H1 (cell line): ENCODE results near the gene RASL10B. TPM values are rescaled to one million over a fixed set of nuclear protein-coding genes. Genes with fewer than 3 reads are reported as not detected.

Experiments used
- CHD7 ChIP-seq: fragments of 300-600 bp; sonication (generic); IDR thresholded peaks from 2 replicates; pipeline ENCODE4 v1.7.1; 2012; ENCODE audit warnings: low read length, moderate library complexity, mild to moderate bottlenecking, inconsistent platforms; ENCODE audit not compliant: insufficient replicate concordance
- FOSL1 ChIP-seq: IDR thresholded peaks from 2 replicates; pipeline ENCODE4 v1.6.1; 2011; ENCODE audit warnings: mild to moderate bottlenecking, low read depth, low read length, moderate library complexity; ENCODE audit not compliant: insufficient read depth
- NANOG ChIP-seq: IDR thresholded peaks from 2 replicates; pipeline ENCODE4 v1.6.1; 2011; ENCODE audit warnings: low read length, low read depth, mild to moderate bottlenecking, inconsistent platforms; ENCODE audit not compliant: insufficient read depth, poor library complexity, severe bottlenecking
- TBP ChIP-seq: IDR thresholded peaks from 2 replicates; pipeline ENCODE4 v1.6.1; 2011; ENCODE audit warnings: low read depth, low read length, improper control_type of control experiment
- polyA plus RNA-seq, 7 experiments: library from polyadenylated mRNA; depleted of rRNA in 3 of 7; stranded (reverse) in 5 of 7; unstranded in 2 of 7; fragments of >200 nt in 5 of 7; fragments of 200-250 nt in 2 of 7; gene quantifications; 1 replicate in 5 of 7; 2 replicates in 1 of 7; 4 replicates in 1 of 7; pipeline versions ENCODE4 v1.2.1 to v1.2.3, GENCODE V29; 2011 to 2013; ENCODE audit warnings: missing spikeins in 2 of 7, mixed read lengths in 2 of 7
- total RNA-seq: library from RNA; stranded (reverse); fragmentation: NEBNext Ultra II Directional; extraction: Animal tissue kit (Norgen Biotek cat#: 25700); gene quantifications from 2 replicates; pipeline ENCODE4 v1.2.1, GENCODE V29; 2021

The RASL10B gene
- total and polyA plus RNA-seq, 2 of the 8 experiments (the other 6 are each of a cell fraction or from before 2014, with no cell fraction given): 17.5 to 22.8 TPM

- TF ChIP-seq CHD7 (no peak), NANOG (no peak), FOSL1 (no peak), TBP (no peak)
Measured at GRCh38 chr17:35786941-35787432, 55.5 kb downstream of the RASL10B start (continued).
